K562 (cell line): ENCODE data around the gene ZNF668. TPM values are rescaled to one million over a fixed set of nuclear protein-coding genes. Genes with fewer than 3 reads are reported as not detected.

Source experiments
- JUND ChIP-seq, 2 experiments: IDR thresholded peaks; 2 replicates in 1 of 2; 3 replicates in 1 of 2; pipeline ENCODE4 v1.6.1; 2011; ENCODE audit warnings: borderline replicate concordance in 2 of 2, low read depth in 2 of 2, low read length in 2 of 2, improper control_type of control experiment in 1 of 2, missing biosample characterization in 1 of 2, missing genetic modification characterization in 1 of 2, missing genetic modification reagents in 1 of 2
- KDM1A ChIP-seq, 2 experiments: fragments of 450-650 bp; IDR thresholded peaks; 2 replicates each; pipeline ENCODE4 v1.6.1; 2016; ENCODE audit warnings: mild to moderate bottlenecking in 2 of 2
- KDM4B ChIP-seq, 2 experiments: fragments of 450-650 bp in 1 of 2; sonication (generic) in 1 of 2; IDR thresholded peaks; 2 replicates each; pipeline ENCODE4 v1.6.1; 2016 to 2017; ENCODE audit warnings: borderline replicate concordance in 2 of 2, antibody characterized with exemption in 1 of 2, low read depth in 1 of 2, mild to moderate bottlenecking in 1 of 2
- KLF1 ChIP-seq: fragments of 450-650 bp; IDR thresholded peaks from 2 replicates; pipeline ENCODE4 v1.6.1; 2016; ENCODE audit warnings: missing genetic modification characterization, missing compliant biosample characterization
- MECOM ChIP-seq: fragments of 250-450 bp; sonication (Bioruptor Pico); IDR thresholded peaks from 2 replicates; pipeline ENCODE4 v1.8.0; 2022; ENCODE audit warnings: inconsistent platforms
- MYNN ChIP-seq, 2 experiments: sonication (generic); formaldehyde crosslinking in 1 of 2; IDR thresholded peaks; 2 replicates each; pipeline versions ENCODE4 v1.5.0 to v1.6.1; 2016 to 2020; ENCODE audit warnings: antibody characterized with exemption in 1 of 2, missing genetic modification reagents in 1 of 2
- RAD21 ChIP-seq, 2 experiments: fragments of 250-450 bp in 1 of 2; fragments of 450-650 bp in 1 of 2; sonication (Bioruptor Pico) in 1 of 2; formaldehyde crosslinking in 1 of 2; IDR thresholded peaks in 1 of 2; conservative IDR thresholded peaks in 1 of 2; 2 replicates each; pipeline versions ENCODE4 v1.4.0 to v1.8.0; 2020 to 2022; ENCODE audit warnings: mild to moderate bottlenecking in 2 of 2, moderate library complexity in 1 of 2
- RHOXF2B ChIP-seq: fragments of 250-450 bp; sonication (Bioruptor Pico); conservative IDR thresholded peaks from 2 replicates; pipeline ENCODE4 v1.5.1; 2021
- SMARCB1 ChIP-seq: IDR thresholded peaks from 2 replicates; pipeline ENCODE4 v1.6.1; 2011; ENCODE audit warnings: improper control_type of control experiment, low read depth; ENCODE audit not compliant: insufficient read length
- TARDBP ChIP-seq: fragments of 450-650 bp; IDR thresholded peaks from 2 replicates; pipeline ENCODE4 v1.6.1; 2016
- TBL1XR1 ChIP-seq, 2 experiments: IDR thresholded peaks; 2 replicates each; pipeline ENCODE4 v1.6.1; 2012; ENCODE audit warnings: improper control_type of control experiment in 2 of 2, low read length in 2 of 2, mild to moderate bottlenecking in 1 of 2
- ZFPM2 ChIP-seq: fragments of 250-450 bp; sonication (Bioruptor Pico); IDR thresholded peaks from 2 replicates; pipeline ENCODE4 v1.5.1; 2022; ENCODE audit warnings: mild to moderate bottlenecking
- ZNF398 ChIP-seq: fragments of 250-450 bp; sonication (Bioruptor Pico); IDR thresholded peaks from 2 replicates; pipeline ENCODE4 v1.8.0; 2021; ENCODE audit warnings: moderate library complexity, mild to moderate bottlenecking, inconsistent platforms
- ZNF764 ChIP-seq: fragments of 250-450 bp; sonication (Bioruptor Pico); IDR thresholded peaks from 2 replicates; pipeline ENCODE4 v1.4.0; 2020; ENCODE audit warnings: low read depth, mild to moderate bottlenecking, moderate library complexity
- polyA plus RNA-seq, 8 experiments: library from polyadenylated mRNA; depleted of rRNA in 4 of 8; stranded (reverse) in 5 of 8; unstranded in 3 of 8; fragments of >200 nt; fragmentation: Nextera tagmentation in 2 of 8; fragmentation: Illumina TruSeq in 1 of 8; extraction: Ambion mirVana in 2 of 8; extraction: Trizol in 1 of 8; gene quantifications; 2 replicates each; pipeline versions ENCODE4 v1.2.1 to v1.2.3, GENCODE V29; 2011 to 2014; ENCODE audit warnings: inconsistent platforms in 1 of 8, missing spikeins in 1 of 8
- total RNA-seq, 7 experiments: library from RNA; depleted of rRNA in 6 of 7; stranded (reverse); fragments of >200 nt in 6 of 7; fragmentation: Illumina TruSeq in 2 of 7; extraction: Trizol in 2 of 7; gene quantifications; 2 replicates each; pipeline versions ENCODE4 v1.2.1 to v1.2.3, GENCODE V29; 2011 to 2021; ENCODE audit warnings: low replicate concordance in 1 of 7
- TF ChIP-seq, protein P1 (sequence below): sonication (generic); formaldehyde crosslinking; IDR thresholded peaks from 2 replicates; pipeline ENCODE4 v1.8.0; 2022; ENCODE audit warnings: mild to moderate bottlenecking, missing genetic modification reagents, borderline replicate concordance
- TF ChIP-seq, protein P2 (sequence below), 2 experiments: fragments of 450-650 bp; conservative IDR thresholded peaks; 2 replicates each; pipeline ENCODE4 v1.6.1; 2017; ENCODE audit warnings: mild to moderate bottlenecking in 2 of 2, moderate library complexity in 2 of 2

Gene ZNF668
- total and polyA plus RNA-seq, 9 of the 15 experiments (the other 6 are each of a cell fraction or from before 2014, with no cell fraction given): 0.04 to 15.3 (median 3.8) TPM; not detected in 1

- no peak for TF ChIP-seq MECOM (CRISPR knock-in tag)
- TF ChIP-seq MYNN (IDR thresholded peaks at IDR 0.05): peak; percentile 28; the same call in 1 of the 2 replicates
- TF ChIP-seq MYNN (CRISPR knock-in tag; IDR thresholded peaks at IDR 0.05): no peak
- no peak for TF ChIP-seq KDM4B (IDR thresholded peaks at IDR 0.05; ENCODE audit: borderline replicate concordance in 2 of 2, low read depth in 1 of 2)
- TF ChIP-seq KLF1: 0 out of 2 replicates have a peak, but pooled peaks have one; percentile 36
- TF ChIP-seq ZNF398: no peak
- TF ChIP-seq KDM1A (IDR thresholded peaks at IDR 0.05): peak; percentile 66 to 71; a peak in 3 of 4 replicates
- TF ChIP-seq ZFPM2: no peak
- TF ChIP-seq JUND (IDR thresholded peaks at IDR 0.05; ENCODE audit: borderline replicate concordance, low read depth, low read length): peak; percentile 79; the same call in 1 of the 2 replicates
- TF ChIP-seq JUND (tag; IDR thresholded peaks at IDR 0.05; ENCODE audit: borderline replicate concordance, low read depth, low read length): peak; percentile 59; the same call in 1 of the 3 replicates
- TF ChIP-seq RHOXF2B: no peak
- TF ChIP-seq, protein P1, sequence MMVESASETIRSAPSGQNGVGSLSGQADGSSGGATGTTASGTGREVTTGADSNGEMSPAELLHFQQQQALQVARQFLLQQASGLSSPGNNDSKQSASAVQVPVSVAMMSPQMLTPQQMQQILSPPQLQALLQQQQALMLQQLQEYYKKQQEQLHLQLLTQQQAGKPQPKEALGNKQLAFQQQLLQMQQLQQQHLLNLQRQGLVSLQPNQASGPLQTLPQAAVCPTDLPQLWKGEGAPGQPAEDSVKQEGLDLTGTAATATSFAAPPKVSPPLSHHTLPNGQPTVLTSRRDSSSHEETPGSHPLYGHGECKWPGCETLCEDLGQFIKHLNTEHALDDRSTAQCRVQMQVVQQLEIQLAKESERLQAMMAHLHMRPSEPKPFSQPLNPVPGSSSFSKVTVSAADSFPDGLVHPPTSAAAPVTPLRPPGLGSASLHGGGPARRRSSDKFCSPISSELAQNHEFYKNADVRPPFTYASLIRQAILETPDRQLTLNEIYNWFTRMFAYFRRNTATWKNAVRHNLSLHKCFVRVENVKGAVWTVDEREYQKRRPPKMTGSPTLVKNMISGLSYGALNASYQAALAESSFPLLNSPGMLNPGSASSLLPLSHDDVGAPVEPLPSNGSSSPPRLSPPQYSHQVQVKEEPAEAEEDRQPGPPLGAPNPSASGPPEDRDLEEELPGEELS (CRISPR knock-in tag): no peak
- no peak for TF ChIP-seq ZNF764
- 0 out of 4 replicates have a peak, but pooled peaks of 1 of the 2 experiments have one; percentile 16 for TF ChIP-seq TBL1XR1 (IDR thresholded peaks at IDR 0.05; ENCODE audit: low read length in 2 of 2)
- no peak for TF ChIP-seq RAD21 (CRISPR knock-in tag; conservative IDR thresholded peaks at IDR 0.05 in 1 of 2, IDR thresholded peaks at IDR 0.05 in 1 of 2)
- TF ChIP-seq, protein P2, sequence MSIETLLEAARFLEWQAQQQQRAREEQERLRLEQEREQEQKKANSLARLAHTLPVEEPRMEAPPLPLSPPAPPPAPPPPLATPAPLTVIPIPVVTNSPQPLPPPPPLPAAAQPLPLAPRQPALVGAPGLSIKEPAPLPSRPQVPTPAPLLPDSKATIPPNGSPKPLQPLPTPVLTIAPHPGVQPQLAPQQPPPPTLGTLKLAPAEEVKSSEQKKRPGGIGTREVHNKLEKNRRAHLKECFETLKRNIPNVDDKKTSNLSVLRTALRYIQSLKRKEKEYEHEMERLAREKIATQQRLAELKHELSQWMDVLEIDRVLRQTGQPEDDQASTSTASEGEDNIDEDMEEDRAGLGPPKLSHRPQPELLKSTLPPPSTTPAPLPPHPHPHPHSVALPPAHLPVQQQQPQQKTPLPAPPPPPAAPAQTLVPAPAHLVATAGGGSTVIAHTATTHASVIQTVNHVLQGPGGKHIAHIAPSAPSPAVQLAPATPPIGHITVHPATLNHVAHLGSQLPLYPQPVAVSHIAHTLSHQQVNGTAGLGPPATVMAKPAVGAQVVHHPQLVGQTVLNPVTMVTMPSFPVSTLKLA (conservative IDR thresholded peaks at IDR 0.05): 0 out of 4 replicates have a peak, but pooled peaks of 1 of the 2 experiments have one; percentile 32
- TF ChIP-seq TARDBP: no peak
- no peak for TF ChIP-seq SMARCB1
Measured at GRCh38 chr16:31052114-31052513, 21.9 kb downstream of the ZNF668 start (continued).
